HG03571 (cell line): ENCODE data around the gene ZDHHC6.
"Not testable (repeated sequence)": the region's sequence is repeated elsewhere in the genome, so short reads cannot be mapped to it uniquely, and the experiment has no call there.

ENCODE experiments used
- ATAC-seq: cut with Tn5 transposase; IDR thresholded peaks from one replicate; pipeline ENCODE4 v1.9.1; 2021; ENCODE audit not compliant: unreplicated experiment

ZDHHC6 gene

GRCh38 chr10:112446055-112446854 lies 459 bp downstream of the ZDHHC6 start:
- no peak for ATAC-seq

GRCh38 chr10:112442063-112442462 lies 4.7 kb downstream of the ZDHHC6 start:
- ATAC-seq, result no peak

GRCh38 chr10:112441520-112441919 lies 5.2 kb downstream of the ZDHHC6 start:
- ATAC-seq, result no peak

- ATAC-seq, result no peak
Observed at GRCh38 chr10:112438356-112438755, 8.4 kb downstream of the ZDHHC6 start.

GRCh38 chr10:112434988-112435619 lies 11.6 kb downstream of the ZDHHC6 start:
- ATAC-seq, result no peak

GRCh38 chr10:112433136-112433535 lies 13.6 kb downstream of the ZDHHC6 start:
- ATAC-seq, result no peak

- ATAC-seq, result no peak
Observed at GRCh38 chr10:112429654-112430230, 17.0 kb downstream of the ZDHHC6 start.

GRCh38 chr10:112429147-112429546 lies 17.6 kb downstream of the ZDHHC6 start:
- ATAC-seq, result no peak

- no peak for ATAC-seq
Observed at GRCh38 chr10:112426111-112426510, 20.6 kb downstream of the ZDHHC6 start.

GRCh38 chr10:112424651-112425050 lies 22.1 kb downstream of the ZDHHC6 start:
- ATAC-seq, result no peak

- ATAC-seq, result no peak
Observed at GRCh38 chr10:112421731-112422130, 25.0 kb downstream of the ZDHHC6 start.

GRCh38 chr10:112412696-112413095 lies 34.0 kb downstream of the ZDHHC6 start:
- ATAC-seq, result no peak

GRCh38 chr10:112409755-112410154 lies 37.0 kb downstream of the ZDHHC6 start:
- ATAC-seq, result no peak

GRCh38 chr10:112409299-112409698 lies 37.4 kb downstream of the ZDHHC6 start:
- ATAC-seq, result no peak

- ATAC-seq, result no peak
Observed at GRCh38 chr10:112407696-112408095, 39.0 kb downstream of the ZDHHC6 start.

- not testable (repeated sequence) for ATAC-seq
Observed at GRCh38 chr10:112406806-112407205, 39.9 kb downstream of the ZDHHC6 start.

GRCh38 chr10:112404617-112405016 lies 42.1 kb downstream of the ZDHHC6 start:
- no peak for ATAC-seq

- ATAC-seq, result no peak
Observed at GRCh38 chr10:112402917-112403316, 43.8 kb downstream of the ZDHHC6 start.

GRCh38 chr10:112397592-112397991 lies 49.1 kb downstream of the ZDHHC6 start:
- no peak for ATAC-seq

- no peak for ATAC-seq
Observed at GRCh38 chr10:112395809-112396530, 50.7 kb downstream of the ZDHHC6 start.

GRCh38 chr10:112394475-112394875 lies 52.2 kb downstream of the ZDHHC6 start:
- ATAC-seq, result no peak
